PFSK-1 (cell line): ENCODE data around the gene CLCA4.

Experiments used
- REST ChIP-seq, 2 experiments: IDR thresholded peaks; 2 replicates each; pipeline versions ENCODE4 v1.6.1 to v1.8.0; 2011 to 2012; ENCODE audit warnings: low read depth in 2 of 2, low read length in 2 of 2, control low read depth in 1 of 2, inconsistent platforms in 1 of 2, mild to moderate bottlenecking in 1 of 2, moderate library complexity in 1 of 2; ENCODE audit not compliant: insufficient read depth in 1 of 2
- SIN3A ChIP-seq: IDR thresholded peaks from 2 replicates; pipeline ENCODE4 v1.6.1; 2012; ENCODE audit warnings: mild to moderate bottlenecking, low read length, moderate library complexity, borderline replicate concordance; ENCODE audit not compliant: insufficient read depth

DNA sequence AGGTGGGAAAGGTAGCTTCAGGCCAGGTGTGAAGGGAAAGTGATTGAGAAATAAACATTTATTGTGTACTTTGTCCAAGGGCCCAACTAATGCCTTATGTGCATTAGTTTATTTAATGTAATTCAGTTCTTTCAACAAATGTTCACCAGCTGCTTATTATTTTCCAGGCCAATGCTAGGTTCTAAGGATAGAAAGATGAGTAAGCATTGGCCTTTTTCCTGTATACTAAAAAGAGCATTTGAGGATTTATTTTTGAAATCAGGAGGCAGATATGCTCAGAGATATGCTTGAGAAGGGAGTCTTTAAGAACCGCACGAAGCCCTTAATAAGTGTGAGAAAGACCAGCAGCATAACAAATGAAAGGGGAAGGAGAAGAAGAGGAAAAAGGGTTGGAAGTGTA, 46.2 kb upstream of the CLCA4 start:
- TF ChIP-seq REST (IDR thresholded peaks at IDR 0.05; ENCODE audit: insufficient read depth in 1 of 2, low read depth in 2 of 2, low read length in 2 of 2), result no peak
- no peak for TF ChIP-seq SIN3A
